ENCODE results near the gene NES. TPM values are rescaled to one million over a fixed set of nuclear protein-coding genes. Genes with fewer than 3 reads are reported as not detected.

Gene NES
- polyA plus RNA-seq, 4 donors = 0.22 to 17.9 (median 6.4) TPM

DNA sequence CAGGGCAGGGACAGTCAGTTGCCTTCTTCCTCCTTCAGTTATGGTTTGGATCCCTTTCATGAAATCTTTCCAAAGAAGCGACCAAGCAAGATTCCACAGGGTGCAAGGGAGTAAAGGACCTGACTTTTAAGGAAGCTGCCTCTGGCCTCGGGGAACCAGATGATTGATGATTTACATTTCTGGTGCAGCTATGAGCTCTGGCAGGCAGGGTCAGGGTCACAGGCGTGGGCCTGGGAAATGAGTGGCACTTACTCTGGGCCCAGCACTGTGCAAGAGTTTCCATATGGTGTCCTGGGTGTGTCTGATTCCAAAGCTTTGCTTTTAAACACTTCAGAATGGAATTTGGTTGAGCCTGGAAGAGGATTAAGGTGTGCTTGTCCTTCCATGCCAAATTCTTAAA lies 35.4 kb upstream of the NES start:
- FAIRE-seq = no peak

DNA sequence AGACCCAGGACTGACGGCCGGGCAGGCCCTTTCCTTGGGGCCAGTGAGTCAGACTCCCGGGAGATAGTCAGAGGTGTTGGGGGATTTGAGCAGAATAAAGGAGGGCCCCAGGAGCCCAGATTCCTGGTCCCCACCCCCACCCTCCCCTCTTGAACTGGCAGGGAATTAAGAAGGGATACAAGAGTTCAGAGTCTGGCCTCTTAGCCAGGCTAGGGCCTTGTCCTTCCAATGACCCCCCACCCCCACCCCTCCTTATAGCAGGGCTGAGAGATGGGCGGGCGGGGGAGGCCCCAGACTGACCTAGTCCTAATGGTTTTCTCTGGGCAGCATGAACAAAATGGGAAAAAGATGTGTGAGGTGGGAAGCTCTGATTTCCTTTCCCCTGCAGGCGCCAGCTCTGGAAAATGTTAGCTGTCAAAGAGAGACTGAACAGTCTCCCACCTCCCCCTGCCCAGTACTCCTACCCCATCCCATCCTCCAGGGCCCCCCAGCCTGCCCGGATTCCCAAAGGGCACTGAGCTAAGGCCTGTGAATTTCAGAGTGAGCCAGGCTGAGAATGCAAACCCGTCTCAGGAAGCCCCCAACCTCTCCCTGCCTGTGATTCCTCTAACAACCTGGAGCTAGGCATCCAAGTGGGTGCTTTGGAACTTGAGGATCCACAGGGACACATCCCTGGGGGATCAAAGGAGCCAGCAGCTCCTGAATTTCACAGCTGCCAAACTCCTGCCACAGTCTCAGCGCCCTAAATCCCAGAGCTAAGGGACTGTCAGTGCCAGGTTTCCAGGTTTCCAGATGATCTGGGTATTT lies 34.0 kb upstream of the NES start:
- 78 to 94% (median 90%) methylated on average over 9 of the region's 9 CpGs for WGBS, 3 donors
- H3K36me3 ChIP-seq (ENCODE audit: control insufficient read depth in 3 of 3, insufficient read depth in 2 of 3, low read depth in 1 of 3, low read length in 3 of 3) = peaks cover 0 to 7% (median 0%) of the 10 kb centered on the region in 3 donors
- no peak overlapping the region for H3K27ac ChIP-seq (ENCODE audit: low read depth in 1 of 3, low read length in 2 of 3)
- H3K4me1 ChIP-seq (ENCODE audit: control insufficient read depth in 3 of 3, insufficient read depth in 2 of 3, low read depth in 1 of 3, low read length in 2 of 3) = peaks cover 0 to 21% (median 0%) of the 10 kb centered on the region in 3 donors
- FAIRE-seq (no peak), DNase-seq (no peak)
- no peak overlapping the region for H3K4me3 ChIP-seq (ENCODE audit: low read depth in 1 of 3, low read length in 3 of 3)
- no peaks in the 10 kb centered on the region for H3K9me3 ChIP-seq (ENCODE audit: control insufficient read depth in 2 of 2, insufficient read depth in 1 of 2, low read depth in 1 of 2, low read length in 1 of 2)
- peaks cover 0 to 1% (median 0%) of the 10 kb centered on the region in 3 donors for H3K27me3 ChIP-seq (ENCODE audit: control insufficient read depth in 3 of 3, insufficient read depth in 3 of 3, low read length in 3 of 3)

More for the DNA sequence above, 35.4 kb upstream of the NES start:
- Histone ChIP-seq H3K9me3 (ENCODE audit: control insufficient read depth in 2 of 2, insufficient read depth in 1 of 2, low read depth in 1 of 2, low read length in 1 of 2) (no peaks in the 10 kb centered on the region), H3K4me3 (ENCODE audit: low read depth in 1 of 3, low read length in 3 of 3) (no peak overlapping the region), H3K27me3 (ENCODE audit: control insufficient read depth in 3 of 3, insufficient read depth in 3 of 3, low read length in 3 of 3) (no peaks in the 10 kb centered on the region), H3K4me1 (ENCODE audit: control insufficient read depth in 3 of 3, insufficient read depth in 2 of 3, low read depth in 1 of 3, low read length in 2 of 3) (peaks cover 0 to 10% (median 0%) of the 10 kb centered on the region in 3 donors), H3K36me3 (ENCODE audit: control insufficient read depth in 3 of 3, insufficient read depth in 2 of 3, low read depth in 1 of 3, low read length in 3 of 3) (peaks cover 0 to 7% (median 0%) of the 10 kb centered on the region in 3 donors), H3K27ac (ENCODE audit: low read depth in 1 of 3, low read length in 2 of 3) (no peak overlapping the region)
- 47 to 61% (median 60%) methylated on average over 3 of the region's 3 CpGs for WGBS, 3 donors
- DNase-seq = no peak

DNA sequence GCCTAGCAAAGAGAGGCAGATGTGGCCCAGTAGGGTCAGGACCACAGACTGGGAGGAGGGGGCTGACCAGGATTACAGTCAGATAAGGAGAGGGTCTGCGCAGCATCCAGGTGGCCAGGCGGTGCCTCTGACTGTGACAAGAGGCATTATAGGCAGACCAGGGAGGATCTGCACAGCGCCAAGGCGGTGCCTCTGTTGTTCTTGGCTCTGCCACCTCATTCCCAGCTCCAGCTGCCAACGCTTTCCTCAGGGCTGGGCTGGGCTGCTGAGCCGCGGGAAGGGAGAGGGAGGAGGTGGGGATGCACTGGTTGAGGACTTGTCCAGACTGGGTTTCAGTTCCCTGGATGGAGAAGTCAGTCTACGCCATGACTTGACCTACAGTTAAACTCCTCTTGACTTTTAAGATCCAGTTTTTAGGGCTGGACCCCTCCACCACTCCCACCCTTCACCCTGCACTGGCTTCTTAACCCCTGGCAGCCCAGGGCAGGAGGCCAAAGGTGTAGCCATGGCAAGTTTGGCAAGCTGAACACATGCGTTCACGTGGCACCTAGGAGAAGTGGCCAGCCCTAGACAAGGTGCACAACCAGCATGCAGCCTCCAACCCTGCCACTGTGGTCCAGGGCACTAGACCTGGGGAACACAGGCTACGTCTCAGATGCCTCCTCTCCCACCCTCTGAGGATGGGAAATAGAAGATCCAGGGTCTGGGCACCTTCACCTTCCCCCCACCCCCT lies 32.7 kb upstream of the NES start:
- Histone ChIP-seq H3K4me1 (ENCODE audit: control insufficient read depth in 3 of 3, insufficient read depth in 2 of 3, low read depth in 1 of 3, low read length in 2 of 3) (peaks cover 5 to 34% (median 8%) of the 10 kb centered on the region in 3 donors), H3K36me3 (ENCODE audit: control insufficient read depth in 3 of 3, insufficient read depth in 2 of 3, low read depth in 1 of 3, low read length in 3 of 3) (peaks cover 0 to 7% (median 0%) of the 10 kb centered on the region in 3 donors), H3K4me3 (ENCODE audit: low read depth in 1 of 3, low read length in 3 of 3) (no peak overlapping the region), H3K27ac (ENCODE audit: low read depth in 1 of 3, low read length in 2 of 3) (peak overlapping the region in 1 of 3 donors; percentile 12), H3K9me3 (ENCODE audit: control insufficient read depth in 2 of 2, insufficient read depth in 1 of 2, low read depth in 1 of 2, low read length in 1 of 2) (no peaks in the 10 kb centered on the region), H3K27me3 (ENCODE audit: control insufficient read depth in 3 of 3, insufficient read depth in 3 of 3, low read length in 3 of 3) (peaks cover 0 to 14% (median 0%) of the 10 kb centered on the region in 3 donors)
- WGBS, 3 donors = 21 to 48% (median 29%) methylated on average over 10 to 11 of the region's 11 CpGs
- DNase-seq = peak in 1 of 2 donors; percentile 47
- FAIRE-seq = no peak

DNA sequence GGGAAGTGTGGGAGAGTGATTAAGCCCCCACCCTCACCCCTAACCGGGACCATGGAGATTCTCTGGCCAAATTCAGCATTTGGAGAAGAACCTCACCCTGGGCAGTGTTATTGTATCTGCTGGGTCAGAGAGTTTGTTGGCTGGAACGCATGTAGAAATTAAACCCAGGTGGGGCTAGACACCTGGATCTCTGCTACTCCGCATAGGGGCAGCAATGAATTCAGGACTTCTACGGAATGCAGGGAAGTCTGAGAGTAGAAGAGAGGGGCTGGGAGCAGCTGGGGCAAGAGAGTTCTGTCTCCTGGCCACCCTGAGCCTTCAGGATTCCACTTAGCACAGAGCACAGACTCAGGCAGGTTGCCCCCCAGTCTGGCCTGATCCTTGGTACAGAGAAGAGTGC lies 31.8 kb upstream of the NES start:
- H3K36me3 ChIP-seq (ENCODE audit: control insufficient read depth in 3 of 3, insufficient read depth in 2 of 3, low read depth in 1 of 3, low read length in 3 of 3) = peaks cover 0 to 7% (median 0%) of the 10 kb centered on the region in 3 donors
- WGBS, 3 donors = 30 to 66% (median 44%) methylated on average over 4 of the region's 4 CpGs
- FAIRE-seq = no peak
- DNase-seq = no peak
- H3K4me1 ChIP-seq (ENCODE audit: control insufficient read depth in 3 of 3, insufficient read depth in 2 of 3, low read depth in 1 of 3, low read length in 2 of 3) = peaks cover 8 to 42% (median 12%) of the 10 kb centered on the region in 3 donors
- H3K4me3 ChIP-seq (ENCODE audit: low read depth in 1 of 3, low read length in 3 of 3) = no peak overlapping the region
- H3K27ac ChIP-seq (ENCODE audit: low read depth in 1 of 3, low read length in 2 of 3) = no peak overlapping the region
- peaks cover 2 to 23% (median 3%) of the 10 kb centered on the region in 3 donors for H3K27me3 ChIP-seq (ENCODE audit: control insufficient read depth in 3 of 3, insufficient read depth in 3 of 3, low read length in 3 of 3)
- no peaks in the 10 kb centered on the region for H3K9me3 ChIP-seq (ENCODE audit: control insufficient read depth in 2 of 2, insufficient read depth in 1 of 2, low read depth in 1 of 2, low read length in 1 of 2)

DNA sequence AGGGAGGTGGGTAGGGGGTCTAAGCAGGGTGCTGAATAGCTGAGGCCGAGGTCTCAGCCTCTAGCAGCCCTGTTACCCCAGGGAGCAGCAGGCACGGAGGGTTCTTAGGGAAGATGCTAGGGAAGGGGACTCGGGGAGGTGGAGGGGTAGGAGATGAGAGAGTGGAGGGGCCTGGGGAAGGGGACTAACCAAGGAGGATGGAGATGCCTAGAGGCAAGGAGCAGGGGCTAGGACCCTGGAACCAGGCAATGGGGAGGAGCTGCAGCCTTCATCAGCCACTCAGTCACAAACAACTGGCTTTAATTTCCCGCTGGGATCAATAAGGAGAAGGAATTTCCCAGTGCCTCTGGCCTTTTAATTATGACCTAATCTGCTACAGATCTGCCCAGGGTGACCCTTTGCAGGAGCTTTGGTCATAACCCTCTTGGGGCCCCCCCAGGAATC lies 31.0 kb upstream of the NES start:
- H3K27ac ChIP-seq (ENCODE audit: low read depth in 1 of 3, low read length in 2 of 3) = peak overlapping the region in 1 of 3 donors; percentile 56
- FAIRE-seq (no peak), DNase-seq (peak in 1 of 2 donors; percentile 31)
- 44 to 60% (median 47%) methylated on average over 4 of the region's 4 CpGs for WGBS, 3 donors
- no peak overlapping the region for H3K4me3 ChIP-seq (ENCODE audit: low read depth in 1 of 3, low read length in 3 of 3)
- peaks cover 8 to 42% (median 12%) of the 10 kb centered on the region in 3 donors for H3K4me1 ChIP-seq (ENCODE audit: control insufficient read depth in 3 of 3, insufficient read depth in 2 of 3, low read depth in 1 of 3, low read length in 2 of 3)
- peaks cover 2 to 31% (median 6%) of the 10 kb centered on the region in 3 donors for H3K27me3 ChIP-seq (ENCODE audit: control insufficient read depth in 3 of 3, insufficient read depth in 3 of 3, low read length in 3 of 3)
- H3K36me3 ChIP-seq (ENCODE audit: control insufficient read depth in 3 of 3, insufficient read depth in 2 of 3, low read depth in 1 of 3, low read length in 3 of 3) = peaks cover 0 to 7% (median 0%) of the 10 kb centered on the region in 3 donors
- H3K9me3 ChIP-seq (ENCODE audit: control insufficient read depth in 2 of 2, insufficient read depth in 1 of 2, low read depth in 1 of 2, low read length in 1 of 2) = no peaks in the 10 kb centered on the region

DNA sequence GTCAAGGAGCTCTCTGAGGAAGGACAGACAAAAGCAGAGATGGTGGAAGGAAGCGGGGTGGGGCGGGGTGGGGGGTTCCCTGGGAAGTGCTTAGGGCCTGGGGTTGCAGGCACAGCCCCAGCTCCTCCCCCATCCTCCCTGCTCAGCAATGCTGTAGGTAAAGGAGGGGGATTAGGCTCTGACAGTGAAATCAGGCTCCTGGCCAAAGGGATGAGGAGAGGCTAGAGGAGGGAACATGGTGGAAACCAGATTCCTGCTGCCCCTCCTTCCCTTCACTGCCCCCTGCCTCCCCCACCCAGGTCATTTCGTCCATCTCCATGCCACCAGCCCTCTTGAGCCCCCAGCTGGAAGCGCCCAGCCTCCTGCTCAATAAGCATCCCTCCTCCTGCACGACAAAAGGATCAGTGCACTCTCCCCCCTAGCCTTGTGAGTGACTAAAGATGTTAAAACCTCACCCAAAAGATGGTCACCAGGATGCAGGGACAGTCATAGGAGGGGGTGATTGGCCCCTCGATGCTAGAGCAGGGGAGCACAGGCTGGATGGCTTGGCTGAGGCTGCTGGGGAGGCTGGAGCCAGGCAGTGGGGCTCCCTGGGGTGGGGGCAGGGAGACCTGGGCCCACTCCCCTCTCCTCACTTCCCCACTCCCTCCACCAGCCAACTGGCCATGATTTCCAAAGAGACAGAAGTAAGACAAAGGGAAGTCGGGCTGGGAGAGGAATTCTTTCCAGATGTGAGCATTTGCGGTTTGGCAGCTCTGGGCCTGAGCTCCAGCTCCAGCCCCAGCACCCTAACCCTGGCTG lies 30.4 kb upstream of the NES start:
- DNase-seq (no peak), FAIRE-seq (no peak)
- WGBS, 3 donors = 55 to 75% (median 61%) methylated on average over 8 of the region's 8 CpGs
- Histone ChIP-seq H3K27ac (ENCODE audit: low read depth in 1 of 3, low read length in 2 of 3) (peak overlapping the region in 1 of 3 donors; percentile 56), H3K4me3 (ENCODE audit: low read depth in 1 of 3, low read length in 3 of 3) (no peak overlapping the region), H3K4me1 (ENCODE audit: control insufficient read depth in 3 of 3, insufficient read depth in 2 of 3, low read depth in 1 of 3, low read length in 2 of 3) (peaks cover 8 to 42% (median 12%) of the 10 kb centered on the region in 3 donors), H3K27me3 (ENCODE audit: control insufficient read depth in 3 of 3, insufficient read depth in 3 of 3, low read length in 3 of 3) (peaks cover 2 to 32% (median 6%) of the 10 kb centered on the region in 3 donors), H3K36me3 (ENCODE audit: control insufficient read depth in 3 of 3, insufficient read depth in 2 of 3, low read depth in 1 of 3, low read length in 3 of 3) (peaks cover 0 to 7% (median 0%) of the 10 kb centered on the region in 3 donors), H3K9me3 (ENCODE audit: control insufficient read depth in 2 of 2, insufficient read depth in 1 of 2, low read depth in 1 of 2, low read length in 1 of 2) (no peaks in the 10 kb centered on the region)

DNA sequence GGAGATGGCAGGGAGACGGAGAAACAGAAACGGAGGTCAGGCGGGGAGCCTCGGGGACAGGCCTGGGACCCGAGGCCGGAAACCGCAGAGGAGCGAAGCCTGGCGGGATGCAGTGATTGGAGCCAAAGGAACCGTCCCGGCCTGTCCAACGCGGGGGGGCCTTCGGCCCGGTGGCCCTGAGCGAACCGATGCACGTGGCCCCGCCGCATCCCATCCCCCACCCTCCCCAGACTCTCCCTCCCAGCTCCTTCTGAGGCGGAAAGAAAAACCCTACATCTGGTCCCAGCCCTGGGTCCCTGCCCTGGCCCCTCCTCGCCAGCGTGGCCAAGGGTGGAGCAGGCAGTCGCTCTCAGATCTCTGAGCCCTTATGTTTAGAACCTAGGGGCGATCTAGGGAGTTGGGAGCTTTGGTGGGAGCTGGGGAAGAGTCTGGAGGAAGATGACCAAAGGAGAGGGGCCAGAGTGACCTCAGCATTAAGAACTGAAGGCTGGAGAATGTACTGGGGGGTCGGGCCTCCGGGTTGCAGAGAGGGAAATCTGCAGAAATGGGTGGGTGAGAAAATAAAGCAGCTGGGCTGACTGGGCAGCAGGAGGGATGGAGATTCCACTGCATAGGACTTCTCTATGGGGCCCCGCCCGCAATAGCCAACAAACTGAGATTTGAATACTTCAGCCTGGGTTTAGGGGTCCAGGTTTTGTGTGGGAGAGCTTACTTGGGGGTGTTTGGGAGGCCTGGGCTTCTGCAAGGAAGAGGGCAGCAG lies 29.6 kb upstream of the NES start:
- Histone ChIP-seq H3K27me3 (ENCODE audit: control insufficient read depth in 3 of 3, insufficient read depth in 3 of 3, low read length in 3 of 3) (peaks cover 2 to 32% (median 6%) of the 10 kb centered on the region in 3 donors), H3K4me3 (ENCODE audit: low read depth in 1 of 3, low read length in 3 of 3) (peak overlapping the region in 2 of 3 donors; percentile 45 to 47), H3K27ac (ENCODE audit: low read depth in 1 of 3, low read length in 2 of 3) (peak overlapping the region in 1 of 3 donors; percentile 56), H3K9me3 (ENCODE audit: control insufficient read depth in 2 of 2, insufficient read depth in 1 of 2, low read depth in 1 of 2, low read length in 1 of 2) (no peaks in the 10 kb centered on the region), H3K36me3 (ENCODE audit: control insufficient read depth in 3 of 3, insufficient read depth in 2 of 3, low read depth in 1 of 3, low read length in 3 of 3) (peaks cover 0 to 2% (median 0%) of the 10 kb centered on the region in 3 donors), H3K4me1 (ENCODE audit: control insufficient read depth in 3 of 3, insufficient read depth in 2 of 3, low read depth in 1 of 3, low read length in 2 of 3) (peaks cover 8 to 42% (median 12%) of the 10 kb centered on the region in 3 donors)
- peak in 1 of 2 donors; percentile 60 for DNase-seq
- no peak for FAIRE-seq
- 7 to 14% (median 10%) methylated on average over 24 to 29 of the region's 29 CpGs for WGBS, 3 donors
